ENCODE results near the gene ERVMER34-1.
A peak's percentile ranks its signal among the peaks of the same experiment; 100 is the strongest.

Gene ERVMER34-1

GRCh38 chr4:52718123-52718522, 33.1 kb downstream of the ERVMER34-1 start:
- no peak for DNase-seq

DNA sequence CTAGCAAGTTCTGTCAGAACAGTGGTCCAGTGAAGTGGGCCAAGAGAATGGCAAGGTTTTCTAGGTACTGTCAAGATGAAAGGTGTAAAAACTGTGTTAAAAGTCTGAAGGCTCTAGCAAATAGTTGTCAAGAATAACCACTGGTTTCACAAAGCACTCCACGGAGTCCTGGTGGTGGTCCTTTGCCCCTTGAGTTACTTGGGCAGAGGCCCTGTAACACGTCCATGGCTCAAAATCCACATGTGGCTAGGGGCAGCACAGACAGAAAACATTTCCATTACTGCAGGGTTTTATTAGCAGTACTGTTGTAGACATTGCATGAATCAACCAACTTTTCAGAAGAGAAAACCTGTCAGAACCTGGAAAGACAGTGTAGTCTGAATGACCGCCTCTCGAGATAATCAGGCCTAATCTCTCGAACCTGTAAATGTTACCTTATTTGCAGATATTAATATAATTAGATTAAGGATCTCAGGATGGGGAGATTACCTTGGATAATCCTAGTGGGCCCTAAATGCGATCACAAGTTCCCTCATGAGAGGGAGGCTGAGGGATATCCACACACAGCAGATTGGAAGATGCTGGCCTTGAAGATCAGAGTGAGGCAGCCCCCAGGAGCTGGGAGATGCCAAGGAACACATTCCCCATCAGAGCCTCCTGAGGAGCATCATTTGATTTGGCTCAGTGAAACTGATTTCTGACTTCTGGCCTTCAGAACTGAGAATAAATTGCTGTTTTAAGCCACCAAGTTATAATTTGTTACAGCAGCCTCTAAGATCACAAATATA, 34.7 kb downstream of the ERVMER34-1 start:
- no peak for DNase-seq

GRCh38 chr4:52715914-52716313, 35.3 kb downstream of the ERVMER34-1 start:
- no peak for DNase-seq

GRCh38 chr4:52715255-52715897, 35.8 kb downstream of the ERVMER34-1 start:
- DNase-seq, result no peak

DNA sequence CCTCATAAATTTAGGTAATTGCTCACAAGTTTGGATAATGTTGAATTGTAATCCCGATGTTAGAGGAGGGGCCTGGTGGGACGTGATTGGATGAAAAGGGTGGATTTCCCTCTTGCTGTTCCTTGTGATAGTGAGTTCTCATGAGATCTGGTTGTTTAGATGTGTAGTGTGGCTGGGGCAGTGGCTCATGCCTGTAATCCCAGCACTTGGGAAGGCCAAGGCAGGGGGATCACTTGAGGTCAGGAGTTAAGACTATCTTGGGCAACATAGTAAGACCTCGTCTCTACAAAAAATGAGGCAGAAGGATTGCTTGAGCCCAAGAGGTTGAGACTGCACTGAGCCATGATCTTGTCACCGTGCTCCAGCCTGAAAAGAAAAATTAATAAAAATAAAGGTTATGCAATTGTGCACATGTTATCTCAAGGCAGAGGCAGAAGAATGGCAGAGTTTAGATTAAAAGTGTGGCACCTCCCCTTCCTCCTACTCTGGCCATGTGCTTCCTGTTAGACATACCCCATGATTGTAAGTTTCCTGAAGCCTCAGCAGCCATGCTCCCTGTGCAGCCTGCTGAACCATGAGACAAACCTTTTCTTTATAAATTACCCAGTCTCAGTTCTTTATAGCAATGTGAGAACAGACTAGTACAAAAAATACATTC, 36.5 kb downstream of the ERVMER34-1 start:
- no peak for DNase-seq

DNA sequence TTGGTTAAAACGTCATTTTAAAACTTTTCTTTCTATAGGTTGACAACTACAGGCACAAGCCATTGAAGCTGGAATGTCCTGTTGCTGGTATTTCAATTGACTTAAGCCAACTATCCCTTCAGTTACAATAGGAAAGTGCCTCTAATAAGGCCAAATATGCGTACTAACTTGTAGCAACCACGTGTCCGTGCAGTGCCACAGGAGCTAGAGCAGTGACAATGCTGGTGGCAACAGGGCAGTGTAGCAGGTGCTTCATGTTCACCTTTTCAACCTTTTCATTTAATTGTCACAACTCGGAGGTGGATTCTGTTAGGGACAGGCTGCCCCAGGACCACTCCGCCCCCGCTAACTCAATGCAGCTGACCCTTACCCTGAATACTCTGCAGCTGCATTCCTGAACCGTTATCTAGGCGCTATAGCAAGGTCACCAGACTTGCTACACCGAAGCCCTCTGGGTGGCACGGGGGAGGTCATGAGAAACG, 37.7 kb downstream of the ERVMER34-1 start:
- no peak for DNase-seq

GRCh38 chr4:52712251-52713130, 38.7 kb downstream of the ERVMER34-1 start:
- DNase-seq, result peak; percentile 69

- DNase-seq, result no peak
Measured at GRCh38 chr4:52711834-52712250, 39.4 kb downstream of the ERVMER34-1 start.

- no peak for DNase-seq
Measured at GRCh38 chr4:52711272-52711671, 40.0 kb downstream of the ERVMER34-1 start.

DNA sequence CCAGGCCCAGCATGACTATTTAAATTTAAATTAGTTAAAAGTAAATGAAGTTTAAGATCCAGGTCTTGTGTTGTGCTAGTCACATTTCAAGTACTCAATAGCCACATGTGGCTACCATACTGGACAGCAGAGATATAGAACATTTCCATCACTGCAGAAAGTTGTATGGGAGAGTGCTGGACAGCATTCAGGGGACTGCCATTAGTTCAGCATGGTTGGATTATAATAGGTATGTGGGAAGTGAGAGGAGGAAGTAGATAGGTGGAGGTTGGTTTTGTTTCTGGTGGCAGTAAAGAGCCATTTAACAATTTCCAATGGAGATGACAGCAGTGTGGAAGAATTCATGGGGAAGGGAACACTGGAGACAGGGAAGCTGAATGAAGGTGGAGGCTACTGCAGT, 42.1 kb downstream of the ERVMER34-1 start:
- DNase-seq, result no peak

DNA sequence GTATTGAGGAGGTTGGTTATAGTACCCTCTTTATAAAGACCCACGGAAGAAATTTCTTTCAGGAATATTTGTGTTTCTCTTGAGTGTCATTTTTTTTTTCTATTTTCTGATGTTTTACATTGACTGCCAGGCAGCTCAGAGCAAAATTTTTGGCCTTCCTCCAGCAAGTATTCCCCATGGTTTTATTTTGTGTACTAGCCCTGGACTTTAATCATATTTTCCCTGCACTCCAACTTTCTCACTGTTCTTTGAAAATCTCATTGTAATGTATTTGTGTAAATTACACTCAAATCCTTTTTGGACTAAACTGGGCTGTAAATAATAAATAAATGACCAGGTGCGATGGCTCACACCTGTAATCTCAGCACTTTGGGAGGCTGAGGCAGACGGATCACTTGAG, 46.6 kb downstream of the ERVMER34-1 start:
- no peak for DNase-seq

DNA sequence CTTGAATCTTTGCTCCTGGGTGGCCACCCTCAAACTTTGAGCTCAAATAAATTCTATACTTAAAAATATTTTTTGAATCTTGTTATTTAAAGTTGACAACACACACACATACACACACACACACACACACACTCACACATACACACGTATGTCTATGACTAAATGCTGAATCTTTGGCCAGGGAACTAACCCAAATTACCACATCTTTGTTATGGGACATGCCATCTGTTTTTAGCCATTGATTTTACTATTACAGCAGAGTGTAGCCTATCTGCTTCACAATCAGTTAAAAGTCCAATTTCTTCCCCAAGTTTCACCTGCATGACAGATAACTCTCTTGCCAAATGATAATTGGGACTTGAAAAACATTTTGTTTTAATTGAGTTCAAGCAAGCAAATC, 47.1 kb downstream of the ERVMER34-1 start:
- no peak for DNase-seq

DNA sequence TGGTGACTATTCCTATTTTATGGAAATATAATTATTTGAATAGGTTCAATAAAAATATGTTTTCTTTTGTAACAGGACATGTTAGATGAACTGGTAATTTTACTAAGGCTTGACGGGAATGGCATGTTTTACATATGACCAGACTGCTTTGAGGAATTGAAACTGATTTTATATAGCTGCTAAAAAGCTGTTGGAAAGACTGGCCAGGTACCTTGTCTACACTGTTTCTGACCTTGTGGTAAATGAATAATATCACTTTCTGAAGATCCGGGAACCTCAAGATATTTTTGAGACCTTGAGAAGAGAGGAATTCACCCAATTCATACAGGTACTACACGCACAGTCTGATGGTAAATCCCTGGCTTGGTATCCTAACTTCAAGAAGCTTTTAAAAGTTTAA, 50.0 kb downstream of the ERVMER34-1 start:
- DNase-seq, result no peak

DNA sequence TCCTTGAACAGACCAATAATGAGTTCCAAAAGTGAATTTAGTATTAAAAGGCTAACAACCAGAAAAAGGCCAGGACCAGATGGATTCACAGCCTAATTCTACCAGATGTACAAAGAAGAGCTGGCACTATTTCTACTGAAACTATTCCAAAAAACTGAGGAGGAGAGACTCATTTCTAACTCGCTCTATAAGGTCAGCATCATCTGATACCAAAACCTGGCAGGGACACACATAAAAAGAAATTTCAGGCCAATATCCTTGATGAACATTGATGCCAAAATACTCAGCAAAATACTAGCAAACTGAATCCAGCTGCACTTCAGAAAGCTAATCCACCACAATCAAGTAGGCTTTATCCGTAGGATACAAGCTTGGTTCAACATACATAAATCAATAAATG, 56.3 kb downstream of the ERVMER34-1 start:
- DNase-seq, result no peak

DNA sequence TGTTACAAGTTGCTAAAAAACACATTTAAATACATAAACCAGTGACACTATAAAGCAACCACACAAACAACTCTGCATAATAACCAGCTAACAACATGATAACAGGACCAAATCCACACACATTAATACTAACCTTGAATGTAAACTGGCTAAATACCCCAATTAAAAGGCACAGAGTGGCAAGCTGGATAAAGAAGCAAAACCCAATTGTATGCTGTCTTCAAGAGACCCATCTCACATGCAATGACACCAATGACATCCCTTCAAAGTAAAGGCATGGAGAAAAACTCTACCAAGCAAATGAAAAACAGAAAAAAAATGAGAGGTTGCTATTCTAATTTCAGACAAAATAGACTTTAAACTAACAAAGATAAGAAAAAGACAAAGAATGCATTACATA, 57.7 kb downstream of the ERVMER34-1 start:
- no peak for DNase-seq
